Hematopoietic multipotent progenitor cell treated with erythropoietin and hydrocortisone succinate and interleukin-3 and kit ligand, for 8 days (in vitro differentiated cells): Measurements from ENCODE around the gene SAE1.
"Not testable (repeated sequence)": the region's sequence is repeated elsewhere in the genome, so short reads cannot be mapped to it uniquely, and the experiment has no call there.

Experiments
- DNase-seq: peaks from one replicate; pipeline ENCODE4 v3.0.0-alpha.2; 2015

SAE1 gene

GRCh38 chr19:47130589-47131227, at the start of gene SAE1:
TSS of gene SAE1 (plus strand) at chr19:47130835. CDS start at chr19:47130931, 96 bp downstream.
- peak; percentile 99 for DNase-seq

DNA sequence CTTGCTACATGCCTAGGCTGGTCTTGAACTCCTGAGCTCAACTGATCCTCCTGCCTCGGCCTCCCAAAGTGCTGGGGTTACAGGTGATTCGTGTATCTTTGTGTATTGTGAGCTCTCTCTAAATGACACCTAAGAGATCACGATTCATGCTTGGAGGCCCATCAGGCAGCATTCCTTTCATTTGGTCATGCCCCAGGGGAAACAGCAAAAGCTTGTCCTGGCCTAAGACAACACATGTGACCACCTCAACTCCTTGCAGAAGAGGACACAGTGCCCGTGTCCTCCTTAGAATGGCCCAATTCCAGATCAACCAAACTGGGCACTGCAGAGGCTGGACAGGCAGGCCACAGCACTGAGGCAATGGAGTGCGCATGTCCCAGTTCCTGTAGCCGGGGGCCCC, 49.5 kb upstream of the SAE1 start:
- DNase-seq = no peak

DNA sequence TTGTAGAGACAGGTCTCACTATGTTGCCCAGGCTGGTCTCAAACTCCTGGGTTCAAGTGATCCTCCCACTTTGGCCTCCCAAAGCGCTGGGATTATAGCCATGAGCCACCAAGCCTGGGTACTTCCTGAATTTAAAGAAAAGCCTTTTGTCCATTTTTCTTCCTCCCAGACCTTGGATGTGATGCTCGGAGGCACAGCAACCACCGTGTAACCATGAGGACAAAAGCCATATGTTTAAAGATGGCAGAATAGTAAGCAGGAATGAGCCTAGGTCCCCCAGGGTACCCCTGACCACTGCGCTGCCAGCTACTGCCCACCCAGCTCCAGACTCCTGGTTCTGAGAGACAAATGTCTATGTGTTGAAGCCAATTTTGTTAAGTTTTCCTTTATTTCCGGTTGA, 48.1 kb upstream of the SAE1 start:
- DNase-seq = no peak

DNA sequence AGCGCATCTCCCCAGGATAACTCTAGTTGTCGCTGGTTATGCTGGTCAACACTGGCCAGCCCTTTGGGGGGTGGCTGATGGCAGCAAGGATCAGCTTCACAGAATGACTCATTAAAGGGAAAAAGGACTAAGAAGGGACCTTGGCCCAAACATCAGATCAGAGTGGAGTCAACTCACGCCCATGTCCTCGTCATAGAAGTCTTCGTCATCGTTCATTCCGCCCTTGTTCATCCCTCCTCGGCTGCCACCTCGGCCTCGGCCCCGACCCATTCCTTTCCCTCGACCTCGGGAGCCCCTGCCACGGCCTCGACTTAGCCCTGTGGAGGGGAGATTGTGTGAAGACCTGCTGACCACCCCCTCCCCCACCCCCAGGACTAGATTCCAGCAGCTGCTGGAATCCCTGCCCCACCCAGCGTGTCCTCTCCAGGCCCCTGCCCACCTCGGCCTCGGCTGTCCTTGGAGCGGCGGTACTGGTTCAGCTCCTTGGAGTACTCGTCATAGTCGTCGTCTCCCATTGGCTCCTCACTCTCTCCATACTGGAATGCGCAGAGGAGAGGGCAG, 45.7 kb upstream of the SAE1 start:
- DNase-seq = no peak

DNA sequence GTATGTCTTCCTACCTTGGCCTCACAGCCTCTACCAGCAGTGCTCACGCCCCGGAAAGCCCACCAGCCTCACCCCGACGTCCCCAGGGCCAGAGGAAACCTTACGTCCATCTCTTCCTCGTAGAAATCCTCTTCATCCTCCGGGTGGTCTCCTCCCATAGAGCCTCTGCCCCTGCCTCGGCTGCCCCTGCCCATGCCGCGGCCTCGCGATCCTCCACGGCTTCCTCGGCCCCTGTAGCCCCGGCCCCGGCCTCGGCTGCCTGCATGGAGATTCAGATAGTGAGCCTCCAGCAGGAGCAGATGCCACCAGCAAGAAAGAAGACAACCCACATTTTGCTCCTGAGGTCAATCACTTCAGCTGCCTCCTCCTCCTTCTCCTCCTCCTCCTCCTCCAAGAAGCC, 44.4 kb upstream of the SAE1 start:
- DNase-seq = no peak

GRCh38 chr19:47089767-47090350, 40.8 kb upstream of the SAE1 start:
- DNase-seq = no peak

GRCh38 chr19:47093254-47093653, 37.4 kb upstream of the SAE1 start:
- DNase-seq = no peak

- no peak for DNase-seq
These were observed 36.8 kb upstream of the SAE1 start for GRCh38 chr19:47093841-47094240.

GRCh38 chr19:47094557-47095475, 35.8 kb upstream of the SAE1 start:
- peak; percentile 25 for DNase-seq

DNA sequence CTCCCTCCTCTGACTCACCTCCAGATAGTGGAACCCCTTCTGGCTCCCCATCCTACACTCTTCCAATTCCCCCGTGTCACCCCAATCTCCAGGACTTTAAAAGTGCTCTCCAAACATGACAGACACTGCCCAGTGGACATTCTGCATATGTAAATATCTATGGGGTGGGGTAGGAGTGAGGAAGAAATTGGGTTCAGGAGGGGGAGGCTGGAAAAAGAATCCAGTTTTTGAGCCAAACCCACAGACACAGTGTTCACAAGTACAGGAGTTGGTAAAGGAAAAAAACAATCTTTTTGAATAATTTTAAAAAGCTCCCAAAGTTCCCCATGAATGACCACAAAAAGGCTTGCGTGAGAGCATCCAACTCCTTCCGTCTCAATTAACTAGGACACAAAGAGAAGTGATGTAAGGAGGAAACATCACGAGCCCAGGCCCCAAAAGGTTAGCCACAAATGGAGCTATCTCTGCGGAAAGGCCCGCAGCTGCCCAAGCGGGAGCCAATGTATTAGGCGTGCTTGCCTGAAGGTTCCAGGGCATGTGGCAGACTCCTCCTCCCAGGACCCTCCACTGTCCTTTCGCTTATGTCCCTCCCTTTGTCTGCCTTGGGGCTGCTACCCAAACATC, 35.0 kb upstream of the SAE1 start:
- peak; percentile 37 for DNase-seq

DNA sequence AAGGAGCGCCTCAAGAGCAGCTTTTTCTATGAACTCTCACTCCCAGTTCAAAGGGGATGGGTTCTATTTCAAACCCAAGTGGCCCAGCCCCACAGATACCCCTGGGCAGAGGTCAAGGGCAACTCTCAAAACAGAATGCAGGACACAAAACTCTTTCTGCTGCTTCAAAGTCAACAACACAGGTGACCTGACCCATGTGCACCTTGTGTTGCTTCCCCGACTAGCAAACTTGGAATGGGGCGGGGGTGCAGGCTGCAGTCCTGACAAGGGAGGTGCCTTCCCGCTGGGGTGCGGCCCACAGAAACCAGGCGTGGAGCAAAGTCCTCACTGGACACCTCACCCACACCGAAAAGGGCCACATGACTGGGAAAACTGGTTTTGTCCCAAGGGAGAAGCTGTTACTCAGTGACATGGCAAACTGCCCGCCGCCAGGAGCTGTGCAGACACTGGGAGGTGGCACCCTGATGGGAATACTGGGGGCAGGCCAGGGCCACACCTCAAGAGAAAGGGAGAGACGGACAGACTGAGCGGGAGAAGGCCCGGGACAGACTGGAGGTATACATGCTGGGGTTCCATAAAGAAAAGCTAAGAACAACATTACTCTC, 34.4 kb upstream of the SAE1 start:
- no peak for DNase-seq

DNA sequence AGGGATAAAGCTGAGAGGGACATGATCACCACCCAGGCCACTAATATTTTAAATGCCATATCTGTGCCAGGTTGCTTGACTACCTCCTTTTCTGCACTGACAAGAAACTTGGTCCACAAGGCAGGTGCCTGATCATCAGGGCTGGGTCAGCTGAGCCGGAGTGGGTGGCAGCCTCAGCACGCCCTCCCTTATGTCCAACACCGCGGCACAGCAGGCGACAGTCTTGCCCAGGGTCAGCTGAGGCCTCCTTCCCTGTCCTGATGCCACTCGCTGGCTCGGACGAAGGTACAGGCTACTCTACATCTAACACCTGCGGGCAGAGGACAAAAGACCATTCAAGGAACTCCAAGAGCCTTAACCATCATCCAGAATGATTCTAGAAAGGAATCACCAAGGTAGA, 33.9 kb upstream of the SAE1 start:
- no peak for DNase-seq

DNA sequence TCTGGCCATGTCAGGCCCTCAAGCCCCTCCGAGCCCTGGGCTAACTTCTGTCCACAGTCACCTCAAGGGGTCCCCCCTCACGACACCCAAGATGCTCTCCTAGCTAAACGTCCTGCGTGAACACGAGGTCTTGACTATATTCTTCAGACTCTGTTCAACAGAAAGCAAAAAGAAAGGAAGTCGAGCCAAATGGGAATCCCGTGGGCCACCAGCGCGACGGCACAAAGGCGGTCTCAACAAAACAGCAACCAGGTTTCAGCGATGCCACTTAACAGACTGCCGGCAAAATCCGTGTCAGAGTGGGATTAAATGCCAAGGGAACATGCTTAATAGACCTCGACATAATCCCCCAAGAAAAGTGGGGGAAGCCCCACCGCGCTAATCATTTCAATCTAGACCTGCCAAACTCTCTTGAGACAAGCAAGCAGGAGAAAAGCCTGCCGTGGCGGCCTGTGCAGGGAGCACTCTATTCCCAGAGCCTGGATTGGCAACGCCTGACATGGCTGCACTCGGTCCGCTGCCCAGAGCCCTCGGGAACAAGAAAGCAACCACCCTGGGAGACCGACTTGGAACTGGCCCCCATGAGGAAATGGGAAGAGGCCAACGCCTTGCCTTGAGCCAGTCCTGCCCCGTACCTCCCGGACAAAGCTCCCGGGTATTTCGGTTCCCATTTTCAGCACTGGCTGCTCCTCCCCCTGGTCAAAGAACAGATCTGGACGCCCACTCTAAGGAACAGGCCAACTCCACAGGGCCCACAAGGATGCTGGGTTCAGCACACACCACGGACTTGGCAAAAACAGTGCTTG, 33.0 kb upstream of the SAE1 start:
- DNase-seq = no peak

DNA sequence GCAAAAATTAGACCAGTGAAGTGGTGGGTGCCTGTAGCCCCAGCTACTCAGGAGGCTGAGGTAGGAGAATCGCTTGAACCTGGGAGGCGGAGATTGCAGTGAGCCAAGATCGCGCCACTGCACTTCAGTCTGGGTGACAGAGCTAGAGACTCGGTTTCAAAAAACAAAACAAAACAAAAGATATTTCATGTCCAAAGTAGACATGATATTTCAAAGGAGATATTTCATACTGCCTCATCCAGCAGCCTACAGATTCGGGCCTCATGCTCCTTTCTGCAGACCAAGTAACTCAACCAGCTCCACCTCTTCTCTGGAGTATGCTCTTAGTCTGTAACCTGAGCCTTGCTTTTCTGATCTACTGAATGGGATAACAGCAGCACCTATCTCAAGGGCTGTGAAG, 32.0 kb upstream of the SAE1 start:
- no peak for DNase-seq

GRCh38 chr19:47099576-47100050, 31.0 kb upstream of the SAE1 start:
- peak; percentile 47 for DNase-seq

DNA sequence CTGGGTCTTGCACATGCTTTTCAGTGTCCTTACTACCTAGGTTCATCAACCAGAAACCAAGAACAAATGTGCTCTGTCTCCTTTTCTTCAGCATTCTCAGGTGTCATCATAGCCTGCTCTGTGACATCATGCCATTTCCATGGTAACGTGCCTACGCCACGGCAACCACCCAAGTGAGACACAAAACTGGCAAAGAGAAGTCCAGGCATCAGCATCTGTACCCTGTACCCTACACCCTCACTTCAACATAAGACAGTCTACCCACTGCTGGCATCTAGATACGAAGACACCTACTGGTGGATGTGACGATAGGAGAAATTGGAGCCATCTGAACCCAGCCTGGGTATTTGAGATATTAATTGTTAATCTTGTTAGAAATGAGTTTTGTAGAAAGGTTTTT, 30.3 kb upstream of the SAE1 start:
- peak; percentile 27 for DNase-seq

GRCh38 chr19:47101116-47101515, 29.5 kb upstream of the SAE1 start:
- DNase-seq = not testable (repeated sequence)

- DNase-seq = no peak
These were observed 28.1 kb upstream of the SAE1 start for GRCh38 chr19:47102346-47103060.

GRCh38 chr19:47104680-47105079, 26.0 kb upstream of the SAE1 start:
- no peak for DNase-seq

DNA sequence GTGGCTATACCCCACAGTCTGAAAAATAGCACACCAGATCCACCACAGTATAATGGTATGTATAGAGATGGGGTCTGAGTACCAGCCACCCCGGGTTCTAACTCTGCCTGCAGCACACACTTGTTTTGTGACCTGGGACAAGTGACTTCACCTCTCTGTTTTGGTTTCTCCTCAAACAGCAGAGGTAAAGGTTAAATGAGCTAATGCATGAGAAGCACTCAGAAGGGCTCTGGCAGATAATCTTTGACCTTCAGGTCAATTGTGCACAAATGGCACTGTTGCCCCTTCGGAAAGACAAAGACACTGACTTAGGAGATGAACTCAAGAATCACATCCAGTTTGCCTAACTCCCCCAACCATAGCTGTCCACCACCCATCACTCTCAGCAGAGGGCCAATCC, 24.8 kb upstream of the SAE1 start:
- no peak for DNase-seq

- peak; percentile 31 for DNase-seq
These were observed 23.8 kb upstream of the SAE1 start for GRCh38 chr19:47106821-47107201.
